GM10266 (cell line): ENCODE measurements around the gene SLC17A7.

Experiments used
- DNase-seq: peaks from one replicate; pipeline ENCODE4 v3.0.0; 2012; ENCODE audit errors: extremely low spot score
- TF ChIP-seq, protein P1 (sequence below): IDR thresholded peaks from 2 replicates; pipeline ENCODE4 v1.5.1; 2012; ENCODE audit warnings: mild to moderate bottlenecking, low read depth; ENCODE audit not compliant: control insufficient read depth, insufficient read depth; ENCODE audit errors: missing control alignments

The SLC17A7 gene

DNA sequence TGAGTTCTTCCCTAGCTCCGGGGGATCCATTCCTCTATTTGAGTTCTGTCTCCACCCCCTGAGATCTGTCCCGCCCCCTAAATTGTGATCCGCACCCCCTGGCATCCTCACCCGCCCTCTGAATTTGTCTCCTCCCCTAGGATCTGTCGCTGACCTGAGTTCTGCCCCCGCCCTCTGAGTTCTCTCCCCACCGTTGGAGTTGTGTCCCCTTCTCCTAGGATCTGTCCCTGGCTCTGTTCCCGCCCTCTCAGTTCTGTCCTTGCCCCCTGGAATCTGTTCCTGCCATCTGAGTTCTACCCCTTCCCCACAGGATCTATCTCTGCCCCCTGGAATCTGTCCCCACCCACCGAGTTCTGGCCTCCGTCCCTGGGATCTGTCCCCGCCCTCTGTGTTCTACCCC lies 1.0 kb upstream of the SLC17A7 start:
- TF ChIP-seq, protein P1, sequence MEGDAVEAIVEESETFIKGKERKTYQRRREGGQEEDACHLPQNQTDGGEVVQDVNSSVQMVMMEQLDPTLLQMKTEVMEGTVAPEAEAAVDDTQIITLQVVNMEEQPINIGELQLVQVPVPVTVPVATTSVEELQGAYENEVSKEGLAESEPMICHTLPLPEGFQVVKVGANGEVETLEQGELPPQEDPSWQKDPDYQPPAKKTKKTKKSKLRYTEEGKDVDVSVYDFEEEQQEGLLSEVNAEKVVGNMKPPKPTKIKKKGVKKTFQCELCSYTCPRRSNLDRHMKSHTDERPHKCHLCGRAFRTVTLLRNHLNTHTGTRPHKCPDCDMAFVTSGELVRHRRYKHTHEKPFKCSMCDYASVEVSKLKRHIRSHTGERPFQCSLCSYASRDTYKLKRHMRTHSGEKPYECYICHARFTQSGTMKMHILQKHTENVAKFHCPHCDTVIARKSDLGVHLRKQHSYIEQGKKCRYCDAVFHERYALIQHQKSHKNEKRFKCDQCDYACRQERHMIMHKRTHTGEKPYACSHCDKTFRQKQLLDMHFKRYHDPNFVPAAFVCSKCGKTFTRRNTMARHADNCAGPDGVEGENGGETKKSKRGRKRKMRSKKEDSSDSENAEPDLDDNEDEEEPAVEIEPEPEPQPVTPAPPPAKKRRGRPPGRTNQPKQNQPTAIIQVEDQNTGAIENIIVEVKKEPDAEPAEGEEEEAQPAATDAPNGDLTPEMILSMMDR = no peak
- no peak for DNase-seq

DNA sequence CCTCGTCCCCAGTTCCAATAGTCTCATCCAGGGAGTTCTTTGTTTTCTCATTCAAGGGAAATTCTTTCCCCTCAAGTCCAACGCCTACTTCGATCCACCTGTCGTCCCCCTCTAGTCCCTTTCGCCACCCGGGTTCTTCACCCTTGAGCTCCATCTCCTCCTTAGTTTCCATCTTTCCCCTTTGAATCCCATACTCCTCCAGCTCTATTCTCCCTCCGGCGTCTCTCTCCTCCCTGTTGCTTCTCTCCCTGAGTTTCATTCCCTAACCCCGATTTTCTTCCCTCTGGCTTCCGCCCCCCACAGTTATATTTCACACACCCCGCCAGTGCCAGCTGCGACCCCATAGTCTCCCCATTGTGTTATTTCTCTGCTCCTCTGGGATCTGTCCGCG lies 628 bp upstream of the SLC17A7 start:
- DNase-seq = no peak
- TF ChIP-seq, protein P1 = no peak

DNA sequence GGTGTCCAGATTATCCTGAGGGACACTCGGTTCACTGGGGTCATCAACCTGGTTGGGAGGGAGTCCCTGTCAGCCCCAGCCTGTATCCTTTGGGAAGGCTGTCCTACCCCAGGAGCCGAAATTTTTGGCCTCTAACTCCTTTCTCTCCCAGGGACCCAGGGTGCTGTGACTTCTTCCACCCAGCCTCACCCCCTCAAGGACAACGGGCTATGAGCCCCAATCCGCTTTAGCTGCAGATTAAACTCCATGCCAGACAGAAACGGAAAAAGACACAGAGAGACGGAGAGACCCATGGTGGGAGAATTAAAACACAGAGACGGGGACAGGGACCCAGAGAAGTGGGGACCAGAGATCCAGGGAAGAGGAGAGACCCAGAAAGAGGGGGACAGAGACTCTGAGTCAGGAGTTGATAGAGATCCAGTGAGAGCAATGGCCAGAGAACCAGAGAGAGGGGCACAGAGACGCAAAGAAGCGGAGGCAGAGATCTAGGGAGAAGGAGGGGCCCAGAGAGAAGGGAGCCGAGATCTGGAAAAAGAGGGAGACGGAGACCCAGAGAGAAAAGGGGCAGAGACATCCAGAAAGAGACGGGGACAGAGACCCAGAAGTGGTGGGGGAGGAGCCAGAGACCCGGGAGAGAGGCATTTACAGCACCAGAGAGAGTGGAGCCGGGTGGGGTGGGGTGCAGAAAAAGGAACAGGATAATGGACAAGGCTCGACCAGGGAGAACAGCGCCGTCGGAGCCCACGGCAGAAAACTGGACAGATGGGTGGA lies 703 bp downstream of the SLC17A7 start:
- TF ChIP-seq, protein P1 = no peak
- no peak for DNase-seq

DNA sequence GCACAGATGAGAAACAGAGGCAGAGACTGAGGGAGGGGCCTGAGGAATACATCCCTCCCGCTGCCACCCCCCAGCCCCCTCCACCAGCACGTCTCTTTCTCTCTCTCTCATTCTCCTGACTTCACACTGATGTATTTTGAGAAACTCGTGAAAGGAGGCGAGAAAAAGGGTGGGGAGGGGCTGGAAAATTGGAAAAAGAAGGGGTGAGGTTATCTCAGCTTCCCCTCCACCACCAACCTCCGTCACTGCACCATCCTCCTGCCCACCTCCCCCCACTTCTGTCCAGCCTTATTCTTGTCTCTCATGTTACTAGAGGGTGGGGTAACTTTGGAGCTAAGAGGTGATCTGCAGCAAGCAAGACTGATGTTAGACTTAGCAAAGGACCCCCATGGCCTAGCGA lies 1.5 kb downstream of the SLC17A7 start:
- DNase-seq = no peak
- TF ChIP-seq, protein P1 = no peak

DNA sequence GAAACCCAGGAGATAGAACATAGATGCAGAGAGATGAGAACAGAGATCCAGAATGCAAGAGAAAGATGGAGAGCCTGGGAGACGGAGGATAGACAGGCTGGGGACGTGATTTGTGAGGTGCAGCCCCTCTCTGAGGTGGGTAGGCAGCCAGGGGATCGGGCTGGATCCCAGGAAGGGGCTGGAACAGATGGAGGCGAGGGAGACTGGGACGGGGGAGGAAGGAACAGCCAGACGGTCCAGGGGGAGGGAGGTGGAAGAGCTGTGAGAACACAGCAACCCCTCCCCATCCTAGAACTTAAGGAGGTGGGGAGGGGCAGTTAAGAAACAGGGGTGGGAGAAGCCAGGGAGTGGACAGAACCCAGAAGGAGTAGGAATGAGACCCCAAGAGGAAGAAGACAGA lies 3.1 kb downstream of the SLC17A7 start:
- DNase-seq = no peak
- TF ChIP-seq, protein P1 = no peak

DNA sequence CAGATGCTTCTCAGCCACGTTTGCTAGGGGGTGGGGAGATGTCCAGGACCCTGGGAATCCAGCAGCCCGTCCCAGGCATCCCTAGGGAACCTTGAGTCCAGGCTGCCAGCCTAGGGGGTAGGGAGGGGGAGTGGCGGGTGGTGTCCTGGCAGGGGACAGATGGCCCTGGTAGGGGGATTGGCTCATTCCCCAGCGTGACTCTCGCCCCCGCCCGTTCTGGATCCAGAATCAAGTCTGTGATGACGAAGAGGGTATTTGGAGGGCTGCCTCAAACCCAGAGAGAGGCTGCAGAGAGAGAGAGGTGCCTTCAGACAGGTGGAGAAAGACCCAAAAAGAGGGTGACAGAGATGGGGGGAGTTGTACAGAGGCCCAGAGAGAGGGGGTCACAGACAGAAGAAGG lies 4.1 kb downstream of the SLC17A7 start:
- DNase-seq = no peak
- TF ChIP-seq, protein P1 = no peak

DNA sequence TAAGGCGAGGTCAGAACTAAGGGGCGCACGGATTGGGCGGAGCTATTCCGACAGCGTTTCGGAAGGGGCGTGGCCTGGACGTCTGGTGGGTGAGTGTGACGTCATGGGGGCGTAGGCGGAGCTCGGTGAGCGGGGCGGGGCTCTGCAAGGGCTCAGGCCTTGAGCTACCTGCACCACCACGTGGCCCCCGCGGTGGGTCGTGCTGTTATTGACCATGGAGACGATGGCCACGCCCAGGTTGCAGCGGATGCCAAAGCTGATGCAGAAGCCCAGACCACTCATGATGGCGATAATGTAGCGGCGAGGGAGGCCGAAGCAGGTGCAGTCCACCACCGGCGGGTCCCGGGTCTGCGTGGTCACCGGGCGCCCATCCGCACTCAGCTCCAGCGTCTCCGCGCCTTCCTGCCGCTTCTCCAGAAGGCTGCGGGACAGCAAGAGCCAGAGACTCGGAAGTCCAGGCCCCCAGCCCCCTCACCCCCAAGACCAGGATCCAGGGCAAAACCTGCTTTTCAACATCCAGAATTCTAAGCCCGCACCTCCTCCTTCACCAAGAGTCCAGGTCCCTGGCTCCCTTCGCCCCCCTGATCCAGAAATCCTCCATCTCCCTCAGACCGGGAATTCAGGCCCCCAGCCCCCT lies 4.8 kb downstream of the SLC17A7 start:
- TF ChIP-seq, protein P1 = no peak
- no peak for DNase-seq
